GM21360 (cell line): Measurements from ENCODE around the gene GSDMA.

Experiments used
- ATAC-seq: cut with Tn5 transposase; IDR thresholded peaks from one replicate; pipeline ENCODE4 v1.9.1; 2021; ENCODE audit warnings: mild to moderate bottlenecking, moderate library complexity; ENCODE audit not compliant: unreplicated experiment

GSDMA gene

GRCh38 chr17:40019140-40019991, 56.6 kb downstream of the GSDMA start:
- no peak for ATAC-seq

GRCh38 chr17:40020146-40020545, 57.3 kb downstream of the GSDMA start:
- ATAC-seq: no peak

GRCh38 chr17:40021451-40021971, 58.7 kb downstream of the GSDMA start:
- ATAC-seq: no peak

- no peak for ATAC-seq
Observed at GRCh38 chr17:40022497-40022896, 59.7 kb downstream of the GSDMA start.

GRCh38 chr17:40022961-40023541, 60.2 kb downstream of the GSDMA start:
- ATAC-seq: no peak

- no peak for ATAC-seq
Observed at GRCh38 chr17:40023590-40024292, 60.9 kb downstream of the GSDMA start.

GRCh38 chr17:40024901-40025300, 62.1 kb downstream of the GSDMA start:
- no peak for ATAC-seq

- no peak for ATAC-seq
Observed at GRCh38 chr17:40025559-40025958, 62.8 kb downstream of the GSDMA start.

- no peak for ATAC-seq
Observed at GRCh38 chr17:40025991-40026815, 63.4 kb downstream of the GSDMA start.

GRCh38 chr17:40026816-40027613, 64.2 kb downstream of the GSDMA start:
- ATAC-seq: no peak
